ENCODE results near the gene FNDC10.
"Not testable (repeated sequence)": the region's sequence is repeated elsewhere in the genome, so short reads cannot be mapped to it uniquely, and the experiment has no call there.

The FNDC10 gene

DNA sequence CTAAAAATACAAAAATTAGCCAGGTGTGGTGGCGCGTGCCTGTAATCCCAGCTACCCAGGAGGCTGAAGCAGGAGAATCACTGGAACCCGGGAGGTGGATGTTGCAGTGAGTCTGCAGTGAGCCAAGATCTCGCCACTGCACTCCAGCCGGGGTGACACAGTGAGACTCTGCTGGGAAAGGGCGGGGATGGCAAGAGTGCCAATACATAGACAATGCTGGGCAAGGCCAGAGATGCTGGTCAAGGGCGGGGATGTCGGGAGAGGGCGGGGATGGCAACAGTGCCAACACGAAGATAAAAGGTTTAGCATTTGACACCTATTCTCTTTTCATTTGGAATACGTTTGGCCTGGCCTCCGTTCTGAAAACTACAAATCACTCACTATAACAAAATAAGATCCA is 36.2 kb downstream of the FNDC10 start:
- DNase-seq (ENCODE audit: low read depth), result no peak
- H3K4me3 ChIP-seq (ENCODE audit: low read depth, low read length), result no peak overlapping the region
- TF ChIP-seq, protein P1, sequence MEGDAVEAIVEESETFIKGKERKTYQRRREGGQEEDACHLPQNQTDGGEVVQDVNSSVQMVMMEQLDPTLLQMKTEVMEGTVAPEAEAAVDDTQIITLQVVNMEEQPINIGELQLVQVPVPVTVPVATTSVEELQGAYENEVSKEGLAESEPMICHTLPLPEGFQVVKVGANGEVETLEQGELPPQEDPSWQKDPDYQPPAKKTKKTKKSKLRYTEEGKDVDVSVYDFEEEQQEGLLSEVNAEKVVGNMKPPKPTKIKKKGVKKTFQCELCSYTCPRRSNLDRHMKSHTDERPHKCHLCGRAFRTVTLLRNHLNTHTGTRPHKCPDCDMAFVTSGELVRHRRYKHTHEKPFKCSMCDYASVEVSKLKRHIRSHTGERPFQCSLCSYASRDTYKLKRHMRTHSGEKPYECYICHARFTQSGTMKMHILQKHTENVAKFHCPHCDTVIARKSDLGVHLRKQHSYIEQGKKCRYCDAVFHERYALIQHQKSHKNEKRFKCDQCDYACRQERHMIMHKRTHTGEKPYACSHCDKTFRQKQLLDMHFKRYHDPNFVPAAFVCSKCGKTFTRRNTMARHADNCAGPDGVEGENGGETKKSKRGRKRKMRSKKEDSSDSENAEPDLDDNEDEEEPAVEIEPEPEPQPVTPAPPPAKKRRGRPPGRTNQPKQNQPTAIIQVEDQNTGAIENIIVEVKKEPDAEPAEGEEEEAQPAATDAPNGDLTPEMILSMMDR (IDR thresholded peaks at IDR 0.05; ENCODE audit: low read depth, low read length, missing control alignments), result no peak

DNA sequence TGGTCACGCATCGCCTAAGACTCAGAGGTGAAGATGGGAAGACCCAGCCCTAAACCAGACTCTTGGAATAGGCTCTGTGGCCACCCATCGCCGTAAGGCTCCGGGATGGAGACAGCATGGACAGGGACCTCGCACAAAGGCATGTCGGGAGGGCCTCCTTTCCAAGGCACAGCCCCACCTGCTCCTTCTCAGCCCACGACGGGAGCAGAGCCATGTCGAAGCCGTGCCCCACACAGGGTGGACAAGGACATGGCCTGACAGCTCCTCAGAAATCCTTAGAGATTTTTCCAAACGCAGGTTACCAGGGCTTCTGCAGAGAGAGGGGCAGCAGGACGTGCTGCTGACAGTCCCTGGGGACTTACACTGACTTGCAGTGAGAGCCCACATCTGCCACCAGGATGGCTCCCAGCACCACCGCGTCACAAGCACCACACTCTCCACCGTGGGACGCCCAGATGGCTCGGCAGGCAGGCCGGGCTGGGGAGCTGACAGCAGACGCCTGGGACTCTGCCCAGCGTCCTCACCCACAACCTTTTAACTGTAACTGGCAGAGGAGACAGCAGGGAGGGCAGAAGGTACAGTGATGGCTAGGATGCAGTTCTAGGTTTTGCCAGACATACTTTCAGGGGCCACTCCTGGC is 37.3 kb downstream of the FNDC10 start:
- TF ChIP-seq, protein P1 (IDR thresholded peaks at IDR 0.05; ENCODE audit: low read depth, low read length, missing control alignments), result no peak
- DNase-seq (ENCODE audit: low read depth), result no peak
- H3K4me3 ChIP-seq (ENCODE audit: low read depth, low read length), result no peak overlapping the region

DNA sequence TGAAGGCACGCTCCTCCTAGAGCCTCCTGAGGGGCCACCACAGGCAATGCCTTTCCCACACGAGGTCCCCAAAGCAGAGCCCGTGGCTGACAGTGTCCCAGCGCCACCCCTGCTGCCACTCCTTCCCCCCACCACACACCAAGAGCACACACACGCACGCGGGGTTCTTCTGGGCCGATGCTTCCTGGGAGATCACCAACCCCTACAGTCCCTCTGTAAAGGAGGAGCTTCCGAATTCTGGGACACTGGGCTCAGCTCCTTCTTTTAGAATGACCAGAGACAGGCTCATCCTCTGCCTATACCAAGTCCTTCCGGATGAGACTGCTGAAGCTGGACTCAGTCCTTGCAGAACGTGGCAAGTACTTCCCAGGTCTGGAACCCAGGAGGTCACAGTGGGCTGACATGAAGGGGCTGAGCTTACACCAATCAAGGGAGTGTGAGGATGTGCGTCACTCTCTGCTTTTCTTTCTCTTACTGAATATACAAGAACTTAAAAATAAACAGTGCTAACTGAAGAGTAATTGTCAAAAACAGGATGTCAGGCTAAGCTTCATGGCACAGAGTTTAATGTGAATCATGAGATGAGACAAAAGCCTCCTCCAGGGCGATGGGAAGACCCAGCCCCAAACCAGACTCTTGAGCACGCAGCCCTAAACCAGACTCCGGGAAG is 38.0 kb downstream of the FNDC10 start:
- no peak for DNase-seq (ENCODE audit: low read depth)
- TF ChIP-seq, protein P1 (IDR thresholded peaks at IDR 0.05; ENCODE audit: low read depth, low read length, missing control alignments), result no peak
- no peak overlapping the region for H3K4me3 ChIP-seq (ENCODE audit: low read depth, low read length)

DNA sequence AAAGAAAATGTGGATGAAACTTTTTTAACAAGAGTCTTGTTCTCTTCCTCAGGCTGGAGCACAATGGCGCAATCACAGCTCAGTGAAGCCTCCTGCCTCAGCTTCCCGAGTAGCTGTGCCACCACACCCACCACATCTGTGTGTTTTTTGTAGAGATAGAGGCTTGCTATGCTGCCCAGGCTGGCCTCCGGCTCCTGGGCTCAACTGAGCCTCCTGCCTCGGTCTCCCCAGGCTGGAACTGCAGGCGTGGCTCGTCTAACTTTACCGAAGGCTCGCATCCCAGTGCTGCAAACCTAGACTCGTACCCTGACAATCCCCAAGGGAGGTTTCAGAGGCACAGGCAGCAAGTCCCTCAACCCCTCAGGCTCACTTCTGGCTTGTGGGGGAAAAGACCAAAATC is 39.8 kb downstream of the FNDC10 start:
- TF ChIP-seq, protein P1 (IDR thresholded peaks at IDR 0.05; ENCODE audit: low read depth, low read length, missing control alignments), result no peak
- no peak overlapping the region for H3K4me3 ChIP-seq (ENCODE audit: low read depth, low read length)
- no peak for DNase-seq (ENCODE audit: low read depth)

DNA sequence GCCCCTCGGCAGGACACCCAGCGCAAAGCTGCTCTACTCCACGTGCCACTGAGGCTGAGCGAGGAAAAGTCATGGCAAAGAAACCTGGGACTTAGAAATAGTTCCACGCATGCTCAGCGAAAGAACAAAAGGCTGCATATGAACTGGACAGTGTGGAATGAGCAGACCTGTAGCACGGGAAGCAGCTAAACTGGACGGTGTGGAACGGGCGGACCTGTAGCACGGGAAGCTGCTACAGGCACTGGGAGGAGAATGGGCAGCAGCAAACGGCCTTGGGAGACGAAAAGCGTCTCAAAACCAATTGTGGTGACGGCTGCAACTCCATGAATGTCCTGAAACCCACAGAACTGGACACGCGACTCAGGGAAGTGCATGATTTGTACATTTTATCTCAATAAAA is 40.9 kb downstream of the FNDC10 start:
- TF ChIP-seq, protein P1 (IDR thresholded peaks at IDR 0.05; ENCODE audit: low read depth, low read length, missing control alignments), result no peak
- DNase-seq (ENCODE audit: low read depth), result no peak
- H3K4me3 ChIP-seq (ENCODE audit: low read depth, low read length), result no peak overlapping the region

DNA sequence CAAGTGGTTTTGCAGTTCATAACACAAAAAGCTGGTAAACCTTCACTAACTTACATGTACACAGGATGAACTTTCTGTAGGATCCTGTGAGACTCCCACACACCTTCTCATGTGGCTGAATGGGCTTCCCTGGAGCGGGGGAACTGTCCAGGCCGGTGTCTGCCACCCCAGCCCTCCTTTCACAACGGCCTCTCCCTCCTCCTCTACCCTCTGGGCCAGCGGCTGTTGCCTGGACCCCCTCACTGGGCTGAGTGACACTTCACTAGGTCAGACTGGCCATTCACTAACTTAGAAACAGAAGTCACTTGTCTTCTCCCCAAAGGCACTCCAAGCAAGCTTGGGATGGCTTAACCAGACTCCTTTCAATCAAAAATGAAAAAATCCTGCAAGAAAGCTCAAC is 41.3 kb downstream of the FNDC10 start:
- TF ChIP-seq, protein P1 (IDR thresholded peaks at IDR 0.05; ENCODE audit: low read depth, low read length, missing control alignments), result no peak
- H3K4me3 ChIP-seq (ENCODE audit: low read depth, low read length), result no peak overlapping the region
- DNase-seq (ENCODE audit: low read depth), result no peak

DNA sequence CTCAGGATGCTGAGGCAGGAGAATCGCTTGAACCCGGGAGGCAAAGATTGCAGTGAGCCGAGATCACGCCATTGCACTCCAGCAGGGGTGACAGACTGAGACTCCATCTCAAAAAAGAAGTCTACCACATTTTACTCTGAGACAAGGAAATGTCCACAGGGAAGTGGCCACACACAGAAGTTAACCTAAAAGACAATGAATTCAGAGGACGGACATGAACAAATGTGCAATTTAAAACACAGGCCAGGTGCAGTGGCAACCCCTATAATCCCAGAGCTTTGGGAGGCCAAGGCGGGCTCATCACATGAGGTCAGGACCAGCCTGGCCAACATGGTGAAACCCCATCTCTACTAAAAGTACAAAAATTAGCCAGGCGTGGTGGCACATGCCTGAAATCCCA is 42.2 kb downstream of the FNDC10 start:
- not testable (repeated sequence) for DNase-seq (ENCODE audit: low read depth); H3K4me3 ChIP-seq (ENCODE audit: low read depth, low read length)

DNA sequence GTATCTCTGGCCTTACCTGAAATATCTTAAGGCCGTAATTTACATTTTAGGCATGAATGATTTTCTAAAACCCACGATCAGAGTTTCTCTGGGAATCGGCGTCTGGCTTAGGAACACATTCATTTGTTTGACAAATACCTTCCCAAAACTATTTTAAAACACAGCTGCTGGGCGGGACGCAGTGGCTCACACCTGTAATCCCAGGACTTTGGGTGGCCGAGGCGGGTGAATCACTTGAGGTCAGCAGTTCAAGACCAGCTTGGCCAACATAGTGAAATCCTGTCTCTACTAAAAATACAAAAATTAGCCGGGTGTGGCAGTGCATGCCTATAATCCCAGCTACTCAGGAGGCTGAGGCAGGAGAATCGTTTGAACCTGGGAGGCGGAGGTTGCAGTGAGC is 43.0 kb downstream of the FNDC10 start:
- H3K4me3 ChIP-seq (ENCODE audit: low read depth, low read length); DNase-seq (ENCODE audit: low read depth): not testable (repeated sequence)

All from GM12864 (cell line).